ENCODE measurements around the gene PRIMPOL. TPM values are rescaled to one million over a fixed set of nuclear protein-coding genes. Genes with fewer than 3 reads are reported as not detected.

Gene PRIMPOL
- total and polyA plus RNA-seq, 12 donors: 7.5 to 66.2 (median 12.3) TPM

DNA sequence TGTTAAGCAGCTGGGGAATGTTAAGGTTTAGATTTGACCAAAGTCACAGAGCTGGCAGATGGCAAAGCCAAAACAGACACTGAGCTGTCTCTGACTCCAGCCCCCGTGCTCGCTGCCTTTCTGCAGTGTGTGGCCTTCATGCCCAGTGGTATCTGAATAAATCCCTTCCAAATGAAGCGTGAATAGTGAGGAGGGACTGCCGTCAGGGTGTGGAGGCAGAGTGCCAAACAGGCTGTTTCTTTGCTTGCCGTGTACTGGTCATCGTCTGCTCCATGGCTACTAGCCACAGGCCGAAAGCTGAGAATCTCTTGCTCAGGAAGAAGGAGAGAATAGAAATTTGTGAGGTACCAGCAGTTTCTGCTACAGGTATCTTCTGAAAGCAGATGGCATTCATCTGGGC, 19.7 kb downstream of the PRIMPOL start:
- intact Hi-C loops (cut with DNase I): no loop called here
- no peak overlapping the region for H3K4me3 ChIP-seq
- H3K36me3 ChIP-seq (replicated peaks in 1 of 2): peaks cover 0 to 24% of the 10 kb centered on the region in 2 donors
- H3K9me3 ChIP-seq (replicated peaks in 1 of 3): no peaks in the 10 kb centered on the region
- H3K27ac ChIP-seq: no peak overlapping the region
- no peak for TF ChIP-seq POLR2A (IDR thresholded peaks at IDR 0.05)
- TF ChIP-seq, protein P1, sequence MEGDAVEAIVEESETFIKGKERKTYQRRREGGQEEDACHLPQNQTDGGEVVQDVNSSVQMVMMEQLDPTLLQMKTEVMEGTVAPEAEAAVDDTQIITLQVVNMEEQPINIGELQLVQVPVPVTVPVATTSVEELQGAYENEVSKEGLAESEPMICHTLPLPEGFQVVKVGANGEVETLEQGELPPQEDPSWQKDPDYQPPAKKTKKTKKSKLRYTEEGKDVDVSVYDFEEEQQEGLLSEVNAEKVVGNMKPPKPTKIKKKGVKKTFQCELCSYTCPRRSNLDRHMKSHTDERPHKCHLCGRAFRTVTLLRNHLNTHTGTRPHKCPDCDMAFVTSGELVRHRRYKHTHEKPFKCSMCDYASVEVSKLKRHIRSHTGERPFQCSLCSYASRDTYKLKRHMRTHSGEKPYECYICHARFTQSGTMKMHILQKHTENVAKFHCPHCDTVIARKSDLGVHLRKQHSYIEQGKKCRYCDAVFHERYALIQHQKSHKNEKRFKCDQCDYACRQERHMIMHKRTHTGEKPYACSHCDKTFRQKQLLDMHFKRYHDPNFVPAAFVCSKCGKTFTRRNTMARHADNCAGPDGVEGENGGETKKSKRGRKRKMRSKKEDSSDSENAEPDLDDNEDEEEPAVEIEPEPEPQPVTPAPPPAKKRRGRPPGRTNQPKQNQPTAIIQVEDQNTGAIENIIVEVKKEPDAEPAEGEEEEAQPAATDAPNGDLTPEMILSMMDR (IDR thresholded peaks at IDR 0.05): no peak
- DNase-seq: no peak
- H3K27me3 ChIP-seq: no peaks in the 10 kb centered on the region
- WGBS, 4 donors: 91 to 99% (median 93%) methylated on average over 7 of the region's 7 CpGs
- H3K4me1 ChIP-seq (replicated peaks in 1 of 2): peaks cover 0 to 3% of the 10 kb centered on the region in 2 donors

DNA sequence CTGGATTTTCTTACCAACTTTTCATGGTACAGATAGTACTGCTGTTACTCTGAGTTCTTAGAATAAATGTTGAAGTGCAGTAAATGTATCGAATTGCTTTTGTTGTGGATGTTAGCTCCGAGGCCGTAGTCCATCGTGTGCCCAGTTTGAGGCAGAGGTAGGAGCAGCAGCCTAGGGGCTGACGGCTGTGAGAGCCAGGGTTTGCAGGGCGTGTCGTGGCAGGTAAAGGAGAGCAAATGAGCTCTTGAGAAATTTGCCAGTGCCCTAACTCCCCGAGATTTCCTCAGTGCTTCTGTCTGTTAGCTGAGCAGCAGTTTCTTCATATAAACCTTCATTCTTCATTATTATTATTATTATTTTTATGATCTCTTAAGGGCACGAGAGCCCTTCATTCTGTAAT, 21.6 kb downstream of the PRIMPOL start:
- H3K27ac ChIP-seq: no peak overlapping the region
- no peak overlapping the region for H3K4me3 ChIP-seq
- H3K4me1 ChIP-seq (replicated peaks in 1 of 2): peaks cover 0 to 3% of the 10 kb centered on the region in 2 donors
- no peak for DNase-seq
- peaks cover 0 to 32% of the 10 kb centered on the region in 2 donors for H3K36me3 ChIP-seq (replicated peaks in 1 of 2)
- intact Hi-C loops (cut with DNase I): no loop called here
- TF ChIP-seq, protein P1 (IDR thresholded peaks at IDR 0.05): no peak
- TF ChIP-seq POLR2A (IDR thresholded peaks at IDR 0.05): no peak
- H3K27me3 ChIP-seq: no peaks in the 10 kb centered on the region
- 90 to 96% (median 94%) methylated on average over 9 of the region's 9 CpGs for WGBS, 4 donors
- H3K9me3 ChIP-seq (replicated peaks in 1 of 3): no peaks in the 10 kb centered on the region

DNA sequence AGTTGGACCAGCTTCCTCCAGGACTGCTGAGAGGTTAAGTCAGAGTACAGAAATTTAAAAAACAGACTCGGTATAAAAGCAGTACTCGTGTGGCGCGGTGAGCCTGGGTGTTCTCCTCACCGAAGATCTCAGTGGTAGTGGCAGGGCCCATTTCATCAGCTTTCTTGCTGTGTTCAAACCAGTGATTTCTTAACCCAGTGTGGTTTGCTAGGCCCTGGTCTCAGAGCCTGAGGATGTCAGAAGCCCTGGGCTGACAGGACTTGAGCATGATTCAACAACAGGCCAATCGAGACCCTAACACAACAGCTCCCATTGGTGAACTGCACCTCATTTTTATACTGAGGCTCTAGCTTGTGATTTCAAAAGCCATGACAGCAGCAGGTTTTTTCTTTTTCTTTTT, 23.2 kb downstream of the PRIMPOL start:
- no peaks in the 10 kb centered on the region for H3K27me3 ChIP-seq
- H3K4me1 ChIP-seq (replicated peaks in 1 of 2): no peaks in the 10 kb centered on the region
- 92 to 97% (median 95%) methylated on average over 6 of the region's 6 CpGs for WGBS, 4 donors
- H3K9me3 ChIP-seq (replicated peaks in 1 of 3): no peaks in the 10 kb centered on the region
- peaks cover 0 to 32% of the 10 kb centered on the region in 2 donors for H3K36me3 ChIP-seq (replicated peaks in 1 of 2)
- intact Hi-C loops (cut with DNase I): no loop called here
- H3K4me3 ChIP-seq: no peak overlapping the region
- TF ChIP-seq, protein P1 (IDR thresholded peaks at IDR 0.05): no peak
- no peak for TF ChIP-seq POLR2A (IDR thresholded peaks at IDR 0.05)
- no peak overlapping the region for H3K27ac ChIP-seq
- DNase-seq: no peak

DNA sequence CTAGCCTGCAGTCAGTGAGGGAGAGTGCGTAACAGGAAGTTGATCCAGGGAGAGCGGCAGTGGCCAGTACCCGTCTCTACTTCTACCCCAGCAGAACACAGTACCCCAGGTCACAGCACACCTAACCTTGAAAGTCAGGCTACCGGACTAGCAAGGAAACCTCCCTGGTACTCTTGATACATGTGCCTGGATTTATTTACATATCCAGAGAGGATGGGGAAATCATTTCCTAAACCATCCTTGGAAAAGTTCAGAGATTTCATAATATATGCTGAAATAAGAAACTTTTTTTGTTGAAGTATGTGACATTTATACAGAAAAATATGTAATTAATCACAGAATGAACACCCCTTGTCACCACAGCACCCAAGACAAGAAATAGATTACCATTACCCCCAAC, 24.5 kb downstream of the PRIMPOL start:
- Histone ChIP-seq H3K9me3 (replicated peaks in 1 of 3) (no peaks in the 10 kb centered on the region), H3K4me3 (no peak overlapping the region), H3K4me1 (replicated peaks in 1 of 2) (no peaks in the 10 kb centered on the region), H3K27ac (no peak overlapping the region), H3K27me3 (no peaks in the 10 kb centered on the region), H3K36me3 (replicated peaks in 1 of 2) (peaks cover 0 to 33% of the 10 kb centered on the region in 2 donors)
- DNase-seq: no peak
- TF ChIP-seq, protein P1 (IDR thresholded peaks at IDR 0.05): no peak
- no peak for TF ChIP-seq POLR2A (IDR thresholded peaks at IDR 0.05)
- 88 to 100% (median 94%) methylated on average over 4 of the region's 4 CpGs for WGBS, 4 donors
- intact Hi-C loops (cut with DNase I): no loop called here

Data from adrenal gland (tissue), 12 donors.